Measurements from ENCODE around the gene ADGRG1. TPM values are rescaled to one million over a fixed set of nuclear protein-coding genes. Genes with fewer than 3 reads are reported as not detected.

The ADGRG1 gene
- total RNA-seq, 2 donors from 2014 or later = 0.64 TPM

GRCh38 chr16:57613514-57613913 lies 14.9 kb upstream of the ADGRG1 start:
- 67% methylated on average over 4 of the region's 4 CpGs for whole genome bisulfite sequencing, 2 experiments (ENCODE audit: insufficient coverage in 1 of 2, insufficient read length in 1 of 2)
- Histone ChIP-seq H3K36me3 (ENCODE audit: control insufficient read depth, insufficient read depth, low read length) (no peaks in the 10 kb centered on the region), H3K9ac (ENCODE audit: extremely low read depth, low read length, poor library complexity, severe bottlenecking) (no peak overlapping the region), H3K9me3 (ENCODE audit: control insufficient read depth, low read length) (no peaks in the 10 kb centered on the region), H3K27ac (ENCODE audit: low read depth, low read length) (no peak overlapping the region), H3K27me3 (ENCODE audit: control insufficient read depth, insufficient read depth, low read length, poor library complexity, severe bottlenecking) (no peaks in the 10 kb centered on the region), H3K4me1 (ENCODE audit: control insufficient read depth, insufficient read depth, low read length) (no peaks in the 10 kb centered on the region), H3K4me3 (ENCODE audit: low read length) (no peak overlapping the region)
- Mint-ChIP-seq H3K36me3 (ENCODE audit: low read depth) (no peaks in the 10 kb centered on the region), H3K4me1 (no peaks in the 10 kb centered on the region), H3K27me3 (ENCODE audit: insufficient read depth) (no peaks in the 10 kb centered on the region), H3K4me3 (no peak overlapping the region), H3K27ac (no peak overlapping the region), H3K9me3 (no peaks in the 10 kb centered on the region)
- DNase-seq = peak; percentile 19
- TF ChIP-seq CTCF (conservative IDR thresholded peaks at IDR 0.05) = no peak

GRCh38 chr16:57614536-57614935 lies 13.9 kb upstream of the ADGRG1 start:
- H3K9ac ChIP-seq (ENCODE audit: extremely low read depth, low read length, poor library complexity, severe bottlenecking) = no peak overlapping the region

GRCh38 chr16:57614944-57615343 lies 13.5 kb upstream of the ADGRG1 start:
- Histone ChIP-seq H3K9ac (ENCODE audit: extremely low read depth, low read length, poor library complexity, severe bottlenecking) (no peak overlapping the region), H3K27ac (ENCODE audit: low read depth, low read length) (no peak overlapping the region), H3K9me3 (ENCODE audit: control insufficient read depth, low read length) (no peaks in the 10 kb centered on the region), H3K4me1 (ENCODE audit: control insufficient read depth, insufficient read depth, low read length) (no peaks in the 10 kb centered on the region), H3K27me3 (ENCODE audit: control insufficient read depth, insufficient read depth, low read length, poor library complexity, severe bottlenecking) (no peaks in the 10 kb centered on the region), H3K36me3 (ENCODE audit: control insufficient read depth, insufficient read depth, low read length) (no peaks in the 10 kb centered on the region), H3K4me3 (ENCODE audit: low read length) (no peak overlapping the region)
- DNase-seq = peak; percentile 28
- Mint-ChIP-seq H3K4me3 (no peak overlapping the region), H3K27me3 (ENCODE audit: insufficient read depth) (no peaks in the 10 kb centered on the region), H3K36me3 (ENCODE audit: low read depth) (no peaks in the 10 kb centered on the region), H3K4me1 (peaks cover 3% of the 10 kb centered on the region), H3K9me3 (no peaks in the 10 kb centered on the region), H3K27ac (no peak overlapping the region)
- no peak for TF ChIP-seq CTCF (conservative IDR thresholded peaks at IDR 0.05)
- WGBS, 2 experiments (ENCODE audit: insufficient coverage in 1 of 2, insufficient read length in 1 of 2) = 92 to 97% methylated on average over 8 to 9 of the region's 9 CpGs

More at GRCh38 chr16:57614536-57614935, 13.9 kb upstream of the ADGRG1 start:
- Mint-ChIP-seq H3K9me3 (no peaks in the 10 kb centered on the region), H3K4me1 (peaks cover 2% of the 10 kb centered on the region), H3K27me3 (ENCODE audit: insufficient read depth) (no peaks in the 10 kb centered on the region), H3K27ac (no peak overlapping the region), H3K4me3 (no peak overlapping the region), H3K36me3 (ENCODE audit: low read depth) (no peaks in the 10 kb centered on the region)
- Histone ChIP-seq H3K9me3 (ENCODE audit: control insufficient read depth, low read length) (no peaks in the 10 kb centered on the region), H3K4me3 (ENCODE audit: low read length) (no peak overlapping the region), H3K27me3 (ENCODE audit: control insufficient read depth, insufficient read depth, low read length, poor library complexity, severe bottlenecking) (no peaks in the 10 kb centered on the region), H3K27ac (ENCODE audit: low read depth, low read length) (no peak overlapping the region), H3K36me3 (ENCODE audit: control insufficient read depth, insufficient read depth, low read length) (no peaks in the 10 kb centered on the region), H3K4me1 (ENCODE audit: control insufficient read depth, insufficient read depth, low read length) (no peaks in the 10 kb centered on the region)
- no peak for TF ChIP-seq CTCF (conservative IDR thresholded peaks at IDR 0.05)
- WGBS, 2 experiments (ENCODE audit: insufficient coverage in 1 of 2, insufficient read length in 1 of 2) = 84 to 91% methylated on average over 3 to 6 of the region's 6 CpGs
- peak; percentile 31 for DNase-seq

All from endodermal cell (in vitro differentiated cells).